Large intestine (tissue), 3 donors: Measurements from ENCODE around the gene DPRX. TPM values are rescaled to one million over a fixed set of nuclear protein-coding genes. Genes with fewer than 3 reads are reported as not detected.
A peak's percentile ranks its signal among the peaks of the same experiment; 100 is the strongest.

ENCODE experiments used
- DNase-seq, 2 donors: peaks; one replicate each; pipeline versions ENCODE4 v3.0.0 to v3.0.0-alpha.2; 2013
- H3K27ac ChIP-seq: one replicate; pipeline ENCODE4 v1.5.1; 2013; ENCODE audit warnings: low read length
- H3K27me3 ChIP-seq: 2 replicates; pipeline ENCODE4 v1.6.1; 2013; ENCODE audit warnings: low read length; ENCODE audit not compliant: control insufficient read depth, insufficient read depth
- H3K36me3 ChIP-seq: 2 replicates; pipeline ENCODE4 v1.6.1; 2013; ENCODE audit warnings: low read length; ENCODE audit not compliant: control insufficient read depth, insufficient read depth
- H3K4me1 ChIP-seq: one replicate; pipeline ENCODE4 v1.6.1; 2013; ENCODE audit warnings: low read length; ENCODE audit not compliant: control insufficient read depth, insufficient read depth
- H3K4me3 ChIP-seq: one replicate; pipeline ENCODE4 v1.5.1; 2013; ENCODE audit warnings: low read length
- H3K9me3 ChIP-seq: one replicate; pipeline ENCODE4 v1.6.1; 2013; ENCODE audit warnings: mild to moderate bottlenecking, low read depth, low read length, moderate library complexity; ENCODE audit not compliant: control insufficient read depth
- WGBS: methylation state at CpG from one replicate; pipeline ENCODE4 v1.1.5; 2013; ENCODE audit warnings: low lambda C conversion rate; ENCODE audit not compliant: insufficient coverage; 5-methylcytosine and 5-hydroxymethylcytosine counted together
- polyA plus RNA-seq: library from polyadenylated mRNA; unstranded; fragments of 120-200 nt; gene quantifications from one replicate; pipeline ENCODE4 v1.2.1, GENCODE V29; 2013

DPRX gene
- polyA plus RNA-seq, 1 donor: not detected

- Histone ChIP-seq H3K27ac (no peak overlapping the region), H3K9me3 (no peaks in the 10 kb centered on the region), H3K27me3 (no peaks in the 10 kb centered on the region), H3K4me3 (no peak overlapping the region), H3K36me3 (no peaks in the 10 kb centered on the region), H3K4me1 (no peaks in the 10 kb centered on the region)
- no CpG with 5 or more reads among the region's 12 CpGs for WGBS
- no peak for DNase-seq
Observed at GRCh38 chr19:53608381-53608780, 23.4 kb upstream of the DPRX start.

GRCh38 chr19:53612762-53613526, 18.9 kb upstream of the DPRX start:
- Histone ChIP-seq H3K4me1 (no peaks in the 10 kb centered on the region), H3K36me3 (no peaks in the 10 kb centered on the region), H3K27ac (no peak overlapping the region), H3K4me3 (no peak overlapping the region), H3K9me3 (no peaks in the 10 kb centered on the region), H3K27me3 (no peaks in the 10 kb centered on the region)
- no CpG with 5 or more reads among the region's 14 CpGs for WGBS
- DNase-seq: peak; percentile 10 to 17

GRCh38 chr19:53621885-53622740, 9.7 kb upstream of the DPRX start:
- Histone ChIP-seq H3K9me3 (no peaks in the 10 kb centered on the region), H3K4me3 (no peak overlapping the region), H3K27me3 (no peaks in the 10 kb centered on the region), H3K36me3 (no peaks in the 10 kb centered on the region), H3K27ac (no peak overlapping the region), H3K4me1 (no peaks in the 10 kb centered on the region)
- no CpG with 5 or more reads among the region's 8 CpGs for WGBS
- DNase-seq: no peak

GRCh38 chr19:53624771-53625545, 6.8 kb upstream of the DPRX start:
- WGBS: 80% methylated on average over 1 of the region's 16 CpGs

GRCh38 chr19:53626486-53626885, 5.3 kb upstream of the DPRX start:
- Histone ChIP-seq H3K4me1 (no peaks in the 10 kb centered on the region), H3K36me3 (no peaks in the 10 kb centered on the region), H3K9me3 (no peaks in the 10 kb centered on the region), H3K4me3 (no peak overlapping the region), H3K27ac (no peak overlapping the region), H3K27me3 (no peaks in the 10 kb centered on the region)
- no peak for DNase-seq
- no CpG with 5 or more reads among the region's 9 CpGs for WGBS

More at GRCh38 chr19:53624771-53625545, 6.8 kb upstream of the DPRX start:
- no peaks in the 10 kb centered on the region for H3K9me3 ChIP-seq
- no peak overlapping the region for H3K4me3 ChIP-seq
- H3K27me3 ChIP-seq: no peaks in the 10 kb centered on the region
- H3K27ac ChIP-seq: no peak overlapping the region
- no peak for DNase-seq
- no peaks in the 10 kb centered on the region for H3K36me3 ChIP-seq
- H3K4me1 ChIP-seq: no peaks in the 10 kb centered on the region

GRCh38 chr19:53626976-53627375, 4.8 kb upstream of the DPRX start:
- no peaks in the 10 kb centered on the region for H3K9me3 ChIP-seq
- DNase-seq: no peak
- H3K27me3 ChIP-seq: no peaks in the 10 kb centered on the region
- no peak overlapping the region for H3K4me3 ChIP-seq
- no peaks in the 10 kb centered on the region for H3K4me1 ChIP-seq
- H3K36me3 ChIP-seq: no peaks in the 10 kb centered on the region
- WGBS: 36% methylated on average over 5 of the region's 6 CpGs
- H3K27ac ChIP-seq: no peak overlapping the region

- WGBS: 100% methylated on average over 1 of the region's 10 CpGs
Observed at GRCh38 chr19:53634768-53635167, 3.0 kb downstream of the DPRX start.

GRCh38 chr19:53639471-53639870, 7.7 kb downstream of the DPRX start:
- DNase-seq: no peak
- no peaks in the 10 kb centered on the region for H3K4me1 ChIP-seq
- no peaks in the 10 kb centered on the region for H3K27me3 ChIP-seq
- no peak overlapping the region for H3K27ac ChIP-seq
- no peak overlapping the region for H3K4me3 ChIP-seq
- no CpG with 5 or more reads among the region's 7 CpGs for WGBS
- H3K9me3 ChIP-seq: no peaks in the 10 kb centered on the region
- no peaks in the 10 kb centered on the region for H3K36me3 ChIP-seq

More at GRCh38 chr19:53634768-53635167, 3.0 kb downstream of the DPRX start:
- H3K9me3 ChIP-seq: no peaks in the 10 kb centered on the region
- no peaks in the 10 kb centered on the region for H3K27me3 ChIP-seq
- no peak overlapping the region for H3K27ac ChIP-seq
- no peaks in the 10 kb centered on the region for H3K4me1 ChIP-seq
- no peaks in the 10 kb centered on the region for H3K36me3 ChIP-seq
- DNase-seq: no peak
- no peak overlapping the region for H3K4me3 ChIP-seq

GRCh38 chr19:53642381-53643099, 10.7 kb downstream of the DPRX start:
- Histone ChIP-seq H3K9me3 (peaks cover under 1% of the 10 kb centered on the region), H3K36me3 (no peaks in the 10 kb centered on the region), H3K4me1 (no peaks in the 10 kb centered on the region), H3K4me3 (no peak overlapping the region), H3K27ac (no peak overlapping the region), H3K27me3 (no peaks in the 10 kb centered on the region)
- DNase-seq: no peak
- 64% methylated on average over 5 of the region's 8 CpGs for WGBS
